Measurements from ENCODE around the gene BIN2. TPM values are rescaled to one million over a fixed set of nuclear protein-coding genes. Genes with fewer than 3 reads are reported as not detected.
"Not testable (repeated sequence)": the region's sequence is repeated elsewhere in the genome, so short reads cannot be mapped to it uniquely, and the experiment has no call there.

The BIN2 gene
- total RNA-seq, 1 experiment from 2014 or later, result not detected

DNA sequence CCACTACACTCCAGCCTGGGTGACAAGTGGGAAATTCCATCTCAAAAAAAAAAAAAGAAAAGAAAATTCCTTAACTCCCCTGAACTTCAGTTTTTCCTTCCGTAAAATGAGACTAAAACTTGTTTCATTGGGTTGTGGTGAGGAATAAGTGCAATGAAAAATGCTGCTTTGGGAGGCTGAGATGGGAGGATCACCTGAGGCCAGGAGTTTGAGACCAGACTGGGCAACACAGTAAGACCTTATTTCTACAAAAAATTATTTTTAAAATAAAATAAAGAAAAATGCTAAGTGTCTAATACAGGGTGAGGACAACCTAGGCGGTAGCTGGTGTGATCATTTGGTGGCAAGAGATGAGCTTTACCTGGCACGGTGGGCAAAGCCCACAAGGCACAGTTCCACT is 60.6 kb downstream of the BIN2 start:
- no peak for DNase-seq (ENCODE audit: extremely low read depth, low read depth)

DNA sequence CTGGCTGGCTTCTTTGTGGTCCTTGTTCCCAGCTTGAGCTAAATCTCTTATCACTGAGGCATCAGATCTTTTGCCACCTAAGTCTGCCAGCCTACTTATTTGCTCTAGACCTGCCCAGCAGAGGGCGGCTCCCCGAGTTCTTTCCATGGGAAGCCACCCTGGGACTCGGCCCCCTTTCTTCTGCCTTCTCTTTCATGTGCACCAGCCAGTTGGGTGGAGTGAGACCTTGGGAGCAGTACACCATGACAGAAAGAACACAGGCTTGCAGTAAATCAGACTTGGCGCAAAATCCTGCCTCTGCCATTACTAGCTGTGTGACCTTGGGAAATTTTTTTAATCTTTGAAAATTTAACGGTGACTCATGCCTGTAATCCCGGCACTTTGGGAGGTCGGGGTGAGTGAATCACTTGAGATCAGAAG is 61.2 kb downstream of the BIN2 start:
- DNase-seq (ENCODE audit: extremely low read depth, low read depth), result peak; percentile 68

DNA sequence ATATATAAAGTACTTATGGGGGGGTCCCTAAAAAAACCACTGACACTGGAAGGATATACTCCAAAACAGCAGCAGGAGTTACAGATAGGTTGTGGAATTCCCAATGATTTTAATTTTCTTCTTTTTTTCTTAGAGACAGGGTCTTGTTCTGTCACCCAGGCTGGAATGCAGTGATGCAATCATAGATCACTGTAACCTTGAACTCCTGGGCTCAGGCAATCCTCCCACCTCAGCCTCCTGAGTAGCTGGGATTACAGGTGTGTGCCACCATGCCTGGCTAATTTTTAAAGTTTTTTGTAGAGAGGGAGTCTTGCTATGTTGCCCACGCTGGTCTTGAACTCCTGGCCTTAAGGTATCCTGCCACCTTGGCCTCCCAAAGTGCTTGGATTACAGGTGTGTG is 64.4 kb downstream of the BIN2 start:
- not testable (repeated sequence) for DNase-seq (ENCODE audit: extremely low read depth, low read depth)

DNA sequence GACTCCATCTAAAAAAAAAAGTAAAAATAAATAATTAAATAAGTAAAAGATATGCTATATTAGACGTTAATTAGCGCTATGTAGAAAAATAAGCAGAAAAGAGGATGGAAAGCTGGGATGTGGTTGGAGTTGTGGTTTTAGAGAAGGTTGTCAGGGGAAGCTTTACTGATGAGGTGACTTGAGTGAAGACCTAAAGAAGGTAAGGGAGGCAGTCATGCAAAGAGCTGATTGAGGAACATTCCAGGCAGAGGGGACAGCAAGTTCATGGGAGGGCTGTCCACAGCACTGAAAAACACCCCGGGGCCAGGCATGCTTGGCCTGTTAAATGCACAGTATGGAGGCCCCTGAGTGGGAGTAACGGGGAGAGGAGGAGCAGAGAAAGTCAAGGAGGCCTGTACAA is 69.4 kb downstream of the BIN2 start:
- DNase-seq (ENCODE audit: extremely low read depth, low read depth), result no peak

DNA sequence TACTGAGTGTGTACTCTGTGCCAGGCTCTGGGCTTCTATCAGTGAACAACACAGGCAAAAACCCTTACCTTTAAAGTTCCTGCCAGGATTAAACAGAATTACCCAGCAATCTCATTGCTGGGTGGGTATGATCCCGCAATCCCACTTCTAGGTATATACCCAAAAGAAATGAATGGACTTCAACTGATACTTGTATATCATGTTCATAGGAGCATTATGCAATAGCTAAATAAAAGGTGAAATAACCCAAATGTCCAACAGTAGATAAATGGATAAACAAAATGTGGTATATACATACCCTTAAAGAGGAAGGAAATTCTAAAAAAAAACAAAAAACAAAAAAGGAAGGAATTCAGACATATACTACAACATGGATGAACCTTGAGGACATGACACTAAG is 70.7 kb downstream of the BIN2 start:
- no peak for DNase-seq (ENCODE audit: extremely low read depth, low read depth)

DNA sequence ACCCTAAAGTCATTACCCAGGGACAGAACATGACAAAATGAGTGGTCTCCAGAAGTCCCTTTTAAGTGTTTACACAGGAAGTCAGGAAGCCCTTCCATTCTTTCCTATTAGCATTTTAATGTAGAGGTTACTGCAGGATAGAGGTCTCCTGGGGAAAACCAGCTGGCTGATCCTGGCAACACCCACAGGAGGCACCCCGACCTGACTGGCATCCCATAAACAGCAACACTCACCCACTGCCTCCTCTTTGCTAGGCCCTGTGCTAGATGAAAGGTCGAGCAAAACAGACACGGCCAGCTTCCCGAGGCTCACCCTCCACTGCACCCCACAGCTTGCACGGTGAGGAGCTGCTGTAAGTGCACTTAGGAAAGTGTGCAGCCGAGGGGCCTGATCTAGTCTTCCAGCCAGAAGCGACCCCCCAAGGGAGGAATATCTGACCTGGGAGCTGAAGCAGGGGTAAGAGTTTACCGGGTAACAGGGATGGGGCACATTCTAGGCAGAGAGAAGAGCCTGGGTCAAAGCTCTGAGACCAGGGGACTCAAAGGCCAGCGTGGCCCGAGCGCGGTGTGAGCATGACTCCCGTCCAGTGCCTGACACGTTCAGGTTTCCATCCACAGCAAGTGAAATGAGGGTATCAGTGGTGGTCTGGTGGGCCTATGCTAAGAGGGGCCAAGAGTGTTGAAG is 76.3 kb downstream of the BIN2 start:
- no peak for DNase-seq (ENCODE audit: extremely low read depth, low read depth)

DNA sequence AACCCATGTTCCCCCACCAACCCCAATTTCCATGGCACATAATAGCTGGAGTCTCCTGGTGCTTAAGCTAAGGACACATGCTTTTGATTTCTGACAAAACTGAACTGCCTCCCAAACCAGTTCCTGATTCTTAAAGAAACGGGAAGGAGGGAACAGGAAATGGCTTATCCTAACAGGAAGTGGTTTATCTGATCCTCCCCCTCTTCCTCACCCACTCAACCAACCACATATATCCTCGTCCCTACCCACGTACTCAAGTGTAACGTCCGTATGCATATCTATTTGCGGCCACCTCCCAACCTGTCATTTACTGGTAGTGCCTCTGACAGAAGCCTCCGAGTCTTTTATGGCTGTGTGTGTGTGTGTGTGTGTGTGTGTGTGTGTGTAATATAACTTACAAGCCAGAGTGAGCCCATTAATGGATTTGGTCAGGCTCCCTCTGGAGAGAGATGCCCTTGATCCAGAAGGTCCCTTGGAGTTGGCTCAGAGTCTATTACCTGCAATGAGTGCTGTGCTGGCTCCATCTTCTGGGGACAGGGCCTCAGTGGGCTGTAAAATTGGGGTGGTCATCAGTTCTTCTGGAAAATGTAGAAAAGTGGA is 77.6 kb downstream of the BIN2 start:
- no peak for DNase-seq (ENCODE audit: extremely low read depth, low read depth)

DNA sequence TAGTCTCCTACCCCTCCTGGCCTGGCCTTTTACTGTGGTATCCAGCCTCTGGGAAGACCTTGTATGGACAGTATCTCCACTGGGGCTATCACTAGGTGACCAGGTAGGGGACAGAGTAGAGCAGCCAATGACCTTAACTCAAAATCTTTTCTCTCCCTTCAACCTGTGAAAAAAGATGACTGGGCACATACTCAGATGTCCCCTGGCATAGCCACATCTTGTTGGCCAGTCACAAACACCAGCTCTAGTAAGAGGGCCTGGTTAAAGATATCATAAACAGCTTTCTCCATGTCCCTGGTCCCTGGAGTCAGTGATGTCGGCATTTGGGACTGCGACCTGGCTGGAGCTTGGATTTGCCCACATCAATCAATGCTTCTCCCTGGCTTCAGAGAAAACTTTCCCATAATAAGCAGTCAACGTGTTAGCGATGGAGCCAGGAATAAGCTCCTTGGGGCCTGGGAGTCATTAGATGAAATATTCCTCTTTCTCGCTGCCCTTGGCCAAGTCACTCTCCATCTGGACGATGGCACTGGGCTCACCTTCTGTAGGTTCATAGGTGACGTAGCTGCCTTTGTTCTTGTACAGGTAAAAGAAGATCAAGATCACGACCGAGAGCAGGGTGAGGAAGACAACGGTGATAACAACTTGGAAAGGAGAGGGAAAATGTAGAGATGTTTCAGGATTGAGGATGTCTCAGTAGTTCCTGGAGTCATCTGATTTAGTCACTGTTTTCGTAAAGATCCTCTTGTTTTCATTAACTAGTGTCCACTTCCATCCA is 78.3 kb downstream of the BIN2 start:
- DNase-seq (ENCODE audit: extremely low read depth, low read depth), result no peak

DNA sequence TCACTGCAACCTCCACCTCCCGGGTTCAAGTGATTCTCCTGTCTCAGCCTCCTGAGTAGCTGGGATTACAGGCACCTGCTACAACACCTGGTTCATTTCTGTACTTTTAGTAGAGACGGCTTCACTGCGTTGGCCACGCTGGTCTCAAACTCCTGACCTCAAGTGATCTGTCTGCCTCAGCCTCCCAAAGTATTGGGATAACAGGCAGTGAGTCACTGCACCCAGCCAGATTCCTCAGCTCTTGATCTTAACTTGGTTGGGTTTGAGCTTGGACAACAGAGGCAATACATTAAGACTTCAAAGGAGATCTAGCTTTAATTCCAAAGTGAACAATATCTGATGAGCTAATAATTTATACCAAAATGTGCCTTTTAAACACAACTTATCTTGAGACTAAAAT is 79.7 kb downstream of the BIN2 start:
- DNase-seq (ENCODE audit: extremely low read depth, low read depth), result no peak

DNA sequence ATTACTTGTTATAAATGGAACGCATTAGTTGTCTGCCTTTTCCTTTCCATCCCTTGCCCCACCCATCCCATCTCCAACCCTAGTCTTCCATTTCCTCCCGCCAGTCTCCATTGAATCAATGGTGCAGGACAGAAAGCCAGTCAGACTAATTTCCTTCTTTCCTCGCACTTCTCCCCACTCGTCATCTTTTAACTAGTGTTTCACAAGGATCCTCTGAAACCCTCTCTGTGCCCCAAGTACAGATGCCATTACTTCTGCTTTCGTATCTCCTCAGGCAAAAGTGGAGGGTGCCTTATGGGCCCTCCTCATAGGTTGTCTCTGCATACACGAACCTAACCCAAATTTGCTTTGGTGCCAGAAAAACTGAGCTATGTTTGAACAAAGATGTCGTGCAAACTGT is 81.1 kb downstream of the BIN2 start:
- DNase-seq (ENCODE audit: extremely low read depth, low read depth), result no peak

DNA sequence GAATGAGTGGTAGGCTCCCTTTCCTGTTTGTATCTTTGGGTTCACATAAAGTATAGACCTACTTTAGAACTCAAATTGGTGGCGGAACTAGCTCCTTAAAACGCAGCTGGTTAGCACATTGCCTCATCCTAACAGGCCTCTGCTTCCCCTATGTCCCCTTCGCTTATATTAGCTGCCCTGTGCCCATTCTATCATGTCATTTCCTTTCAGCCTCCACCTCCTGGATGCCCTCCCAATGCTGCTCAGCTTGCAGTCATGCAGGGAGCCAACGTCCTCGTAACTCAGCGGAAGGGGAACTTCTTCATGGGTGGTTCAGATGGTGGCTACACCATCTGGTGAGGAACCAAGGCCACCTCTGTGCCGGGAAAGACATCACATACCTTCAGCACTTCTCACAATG is 81.9 kb downstream of the BIN2 start:
- DNase-seq (ENCODE audit: extremely low read depth, low read depth), result no peak

DNA sequence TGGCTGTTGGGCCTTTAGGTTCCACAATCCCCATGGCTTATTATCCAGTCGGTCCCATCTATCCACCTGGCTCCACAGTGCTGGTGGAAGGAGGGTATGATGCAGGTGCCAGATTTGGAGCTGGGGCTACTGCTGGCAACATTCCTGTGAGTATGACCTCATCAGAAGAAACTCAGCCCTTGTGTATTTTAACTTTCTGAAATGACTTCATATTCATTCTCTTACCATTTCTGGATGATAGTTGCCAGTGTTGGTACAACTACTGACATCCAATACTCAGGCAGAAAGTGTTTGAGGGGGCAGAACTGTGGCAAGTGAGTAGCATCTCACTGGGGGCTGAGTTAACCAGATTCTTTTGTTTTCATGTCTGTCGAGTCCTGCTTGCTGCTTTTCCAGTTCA is 83.0 kb downstream of the BIN2 start:
- DNase-seq (ENCODE audit: extremely low read depth, low read depth), result no peak

DNA sequence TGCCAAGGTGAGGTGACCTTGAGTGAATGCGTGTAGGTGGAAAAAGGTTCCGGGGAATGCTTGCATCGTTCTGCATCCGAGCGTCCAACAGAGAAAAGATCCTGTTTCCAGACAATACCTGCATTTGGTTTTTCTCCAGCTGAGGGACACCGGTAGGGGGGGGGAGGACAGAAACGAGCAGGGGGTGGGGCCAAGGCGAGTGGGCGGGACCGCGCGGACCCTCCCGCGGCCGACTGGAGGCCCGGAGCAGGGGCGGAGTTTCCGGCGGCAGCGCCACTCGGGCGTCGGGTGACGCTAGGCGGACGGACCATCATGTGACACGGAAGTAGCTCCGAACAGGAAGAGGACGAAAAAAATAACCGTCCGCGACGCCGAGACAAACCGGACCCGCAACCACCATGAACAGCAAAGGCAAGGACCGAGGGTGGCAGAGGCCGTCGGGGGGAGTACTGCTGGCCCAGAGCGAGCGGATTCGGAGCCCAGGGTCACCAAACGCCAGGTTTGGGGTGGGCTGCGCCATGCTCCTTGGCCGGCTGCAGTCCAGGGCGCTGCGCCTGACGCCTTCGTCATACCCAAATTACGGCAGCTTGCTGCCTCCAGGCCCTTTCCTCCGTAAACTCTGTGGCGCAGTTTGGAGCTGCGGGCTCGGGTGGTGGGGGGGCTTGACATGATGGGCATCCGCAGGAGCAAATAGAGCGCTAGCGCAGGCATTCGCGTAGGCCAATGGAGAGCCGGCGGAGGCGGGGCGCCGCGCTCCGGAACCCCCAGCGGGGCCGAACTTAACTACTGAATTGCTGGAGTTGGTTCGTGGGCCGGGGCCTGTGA is 85.3 kb downstream of the BIN2 start, which contains the start of gene DAZAP2:
Gene DAZAP2 (plus strand): TSS at position 317 of the 825 bp plus-strand sequence. CDS start 82 bp downstream, at position 399.
- DNase-seq (ENCODE audit: extremely low read depth, low read depth), result peak; percentile 94

DNA sequence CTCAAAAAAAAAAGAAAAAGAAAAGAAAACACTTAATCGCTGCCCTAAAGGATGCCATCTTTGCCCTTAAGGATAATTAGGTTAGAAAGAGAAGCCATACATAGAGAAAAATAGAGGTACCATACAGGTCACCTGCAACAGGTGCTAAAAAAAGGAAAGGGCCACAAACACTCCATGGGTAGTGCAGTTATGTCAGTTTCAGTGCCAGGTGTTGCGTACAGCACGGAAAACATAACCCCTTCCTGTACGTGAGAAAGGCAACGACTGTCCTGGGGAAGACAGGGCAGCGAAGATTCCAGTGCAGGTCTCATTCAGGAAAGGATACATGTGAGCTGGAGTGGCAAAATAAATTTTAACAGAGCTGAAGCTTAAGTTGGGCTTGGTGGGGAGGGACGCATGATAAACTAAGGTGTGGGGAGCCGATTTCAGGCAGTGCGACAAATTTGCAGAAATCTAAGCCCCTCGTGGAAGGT is 85.9 kb downstream of the BIN2 start:
- DNase-seq (ENCODE audit: extremely low read depth, low read depth), result no peak

DNA sequence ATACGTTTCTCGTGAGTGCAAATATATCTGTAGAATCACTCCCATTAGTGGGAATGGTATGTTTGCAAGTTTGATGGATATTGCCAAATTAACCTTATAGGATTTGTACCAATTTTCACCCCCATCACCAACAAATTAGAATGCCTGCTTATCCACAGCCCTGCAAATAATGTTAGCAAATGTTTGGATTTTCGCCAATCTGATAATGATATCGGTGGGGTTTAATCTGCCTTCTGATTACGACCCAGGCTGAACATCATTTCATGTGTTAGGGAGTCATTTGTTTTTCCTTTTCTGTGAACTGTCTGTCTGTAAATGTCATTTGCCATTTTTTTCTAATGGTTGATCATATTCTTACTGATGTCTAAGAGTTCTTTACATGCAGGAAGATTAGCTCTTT is 89.4 kb downstream of the BIN2 start:
- DNase-seq (ENCODE audit: extremely low read depth, low read depth), result no peak

DNA sequence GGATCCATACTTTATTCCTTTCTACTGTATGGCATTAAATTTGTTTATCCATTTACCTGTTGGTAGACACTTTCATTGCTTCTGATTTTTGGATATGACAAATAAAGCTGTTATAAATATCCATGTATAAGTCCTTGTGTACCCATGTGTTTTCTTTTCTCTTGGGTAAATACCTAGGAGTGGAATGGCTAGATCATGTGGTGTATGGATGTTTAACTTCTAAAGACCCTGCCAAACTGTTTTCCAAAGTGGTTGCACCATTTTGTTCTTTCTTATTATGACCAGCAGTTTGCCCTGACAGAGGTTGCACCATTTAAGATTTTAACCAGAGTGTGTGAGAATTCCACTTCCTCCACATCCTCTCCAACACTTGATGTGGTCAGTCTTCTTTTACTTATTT is 91.3 kb downstream of the BIN2 start:
- no peak for DNase-seq (ENCODE audit: extremely low read depth, low read depth)

Other genes with a start within 250 kb of the BIN2 start
- gene CSRNP2, start 240.6 kb downstream of the BIN2 start, total RNA-seq (2014; rRNA removed; shearing (Covaris generic)), result 17.4 and 20.6 TPM in 2 replicates
- 10.2 and 13.7 TPM in 2 replicates for gene TFCP2, start 151.0 kb downstream of the BIN2 start, total RNA-seq (2014; rRNA removed; shearing (Covaris generic))
- gene POU6F1, start 106.1 kb downstream of the BIN2 start, total RNA-seq (2014; rRNA removed; shearing (Covaris generic)), result 2.3 and 4.7 TPM in 2 replicates
- 329 TPM in 2 replicates for gene DAZAP2, start 85.3 kb downstream of the BIN2 start, total RNA-seq (2014; rRNA removed; shearing (Covaris generic))
- gene SMAGP, start 53.8 kb downstream of the BIN2 start, total RNA-seq (2014; rRNA removed; shearing (Covaris generic)), result 12.3 TPM in 2 replicates
- not detected in 2 replicates for gene CELA1, start 22.5 kb upstream of the BIN2 start, total RNA-seq (2014; rRNA removed; shearing (Covaris generic))
- not detected in 2 replicates for gene GALNT6, start 67.2 kb upstream of the BIN2 start, total RNA-seq (2014; rRNA removed; shearing (Covaris generic))
- gene SLC4A8, start 100.7 kb upstream of the BIN2 start, total RNA-seq (2014; rRNA removed; shearing (Covaris generic)), result 0.29 and 0.35 TPM in 2 replicates

Data from NCI-H460 (cell line).